ENCODE data around the gene SERGEF.

SERGEF gene

GRCh38 chr11:17958446-17958845 is 54.4 kb downstream of the SERGEF start:
- Histone ChIP-seq H3K27me3 (no peaks in the 10 kb centered on the region), H3K4me1 (no peaks in the 10 kb centered on the region), H3K36me3 (peaks cover 89% of the 10 kb centered on the region), H3K4me2 (no peak overlapping the region), H3K27ac (no peak overlapping the region), H4K20me1 (no peaks in the 10 kb centered on the region), H3K4me3 (no peak overlapping the region), H3K9ac (no peak overlapping the region), H3K9me3 (no peaks in the 10 kb centered on the region)
- TF ChIP-seq Cebpa-rat (IDR thresholded peaks at IDR 0.05), result no peak

GRCh38 chr11:17954395-17955252 is 58.2 kb downstream of the SERGEF start:
- H3K36me3 ChIP-seq, result peaks cover 93% of the 10 kb centered on the region
- no peak overlapping the region for H3K9ac ChIP-seq
- no peaks in the 10 kb centered on the region for H4K20me1 ChIP-seq
- no peak overlapping the region for H3K27ac ChIP-seq
- H3K27me3 ChIP-seq, result no peaks in the 10 kb centered on the region
- H3K4me1 ChIP-seq, result no peaks in the 10 kb centered on the region
- H3K9me3 ChIP-seq, result no peaks in the 10 kb centered on the region
- TF ChIP-seq Cebpa-rat (IDR thresholded peaks at IDR 0.05), result no peak
- no peak overlapping the region for H3K4me3 ChIP-seq
- no peak overlapping the region for H3K4me2 ChIP-seq

- Histone ChIP-seq H3K27me3 (no peaks in the 10 kb centered on the region), H3K4me1 (no peaks in the 10 kb centered on the region), H3K27ac (no peak overlapping the region), H3K36me3 (peaks cover 93% of the 10 kb centered on the region), H3K4me3 (no peak overlapping the region), H3K9ac (no peak overlapping the region), H3K4me2 (no peak overlapping the region), H4K20me1 (no peaks in the 10 kb centered on the region), H3K9me3 (no peaks in the 10 kb centered on the region)
- TF ChIP-seq Cebpa-rat (IDR thresholded peaks at IDR 0.05), result no peak
These were observed 60.4 kb downstream of the SERGEF start for GRCh38 chr11:17952487-17952886.

GRCh38 chr11:17951685-17952388 is 61.0 kb downstream of the SERGEF start:
- Histone ChIP-seq H3K4me3 (no peak overlapping the region), H4K20me1 (no peaks in the 10 kb centered on the region), H3K4me2 (no peak overlapping the region), H3K36me3 (peaks cover 91% of the 10 kb centered on the region), H3K9me3 (no peaks in the 10 kb centered on the region), H3K9ac (no peak overlapping the region), H3K4me1 (no peaks in the 10 kb centered on the region), H3K27me3 (no peaks in the 10 kb centered on the region), H3K27ac (no peak overlapping the region)
- TF ChIP-seq Cebpa-rat (IDR thresholded peaks at IDR 0.05), result no peak

- no peak overlapping the region for H3K4me2 ChIP-seq
- no peaks in the 10 kb centered on the region for H3K4me1 ChIP-seq
- no peak for TF ChIP-seq Cebpa-rat (IDR thresholded peaks at IDR 0.05)
- H3K9ac ChIP-seq, result no peak overlapping the region
- H3K27me3 ChIP-seq, result no peaks in the 10 kb centered on the region
- peaks cover 90% of the 10 kb centered on the region for H3K36me3 ChIP-seq
- H3K4me3 ChIP-seq, result no peak overlapping the region
- H4K20me1 ChIP-seq, result no peaks in the 10 kb centered on the region
- H3K9me3 ChIP-seq, result no peaks in the 10 kb centered on the region
- H3K27ac ChIP-seq, result no peak overlapping the region
These were observed 62.2 kb downstream of the SERGEF start for GRCh38 chr11:17950644-17951043.

- Histone ChIP-seq H3K4me1 (no peaks in the 10 kb centered on the region), H3K4me2 (no peak overlapping the region), H4K20me1 (no peaks in the 10 kb centered on the region), H3K9ac (no peak overlapping the region), H3K27me3 (no peaks in the 10 kb centered on the region), H3K36me3 (peaks cover 85% of the 10 kb centered on the region), H3K9me3 (peaks cover 12% of the 10 kb centered on the region), H3K4me3 (no peak overlapping the region), H3K27ac (no peak overlapping the region)
- no peak for TF ChIP-seq Cebpa-rat (IDR thresholded peaks at IDR 0.05)
These were observed 64.6 kb downstream of the SERGEF start for GRCh38 chr11:17948296-17948695.

GRCh38 chr11:17939542-17939941 is 73.3 kb downstream of the SERGEF start:
- H3K27me3 ChIP-seq, result no peaks in the 10 kb centered on the region
- no peak overlapping the region for H3K4me3 ChIP-seq
- H3K4me1 ChIP-seq, result no peaks in the 10 kb centered on the region
- no peak for TF ChIP-seq Cebpa-rat (IDR thresholded peaks at IDR 0.05)
- H3K27ac ChIP-seq, result no peak overlapping the region
- no peaks in the 10 kb centered on the region for H4K20me1 ChIP-seq
- peaks cover 11% of the 10 kb centered on the region for H3K9me3 ChIP-seq
- peaks cover 32% of the 10 kb centered on the region for H3K36me3 ChIP-seq
- H3K4me2 ChIP-seq, result no peak overlapping the region
- no peak overlapping the region for H3K9ac ChIP-seq

- Histone ChIP-seq H3K36me3 (peaks cover 32% of the 10 kb centered on the region), H3K9me3 (peaks cover 8% of the 10 kb centered on the region; the same call in 1 of the 2 replicates), H3K27me3 (no peaks in the 10 kb centered on the region), H3K9ac (no peak overlapping the region), H3K4me2 (no peak overlapping the region), H3K27ac (no peak overlapping the region), H4K20me1 (no peaks in the 10 kb centered on the region), H3K4me1 (no peaks in the 10 kb centered on the region), H3K4me3 (no peak overlapping the region)
- no peak for TF ChIP-seq Cebpa-rat (IDR thresholded peaks at IDR 0.05)
These were observed 76.1 kb downstream of the SERGEF start for GRCh38 chr11:17936790-17937189.

- Histone ChIP-seq H3K9ac (no peak overlapping the region), H3K27ac (no peak overlapping the region), H3K4me2 (no peak overlapping the region), H3K4me1 (no peaks in the 10 kb centered on the region), H3K36me3 (peaks cover 45% of the 10 kb centered on the region), H4K20me1 (no peaks in the 10 kb centered on the region), H3K27me3 (no peaks in the 10 kb centered on the region), H3K4me3 (no peak overlapping the region), H3K9me3 (peaks cover 8% of the 10 kb centered on the region; the same call in 1 of the 2 replicates)
- TF ChIP-seq Cebpa-rat (IDR thresholded peaks at IDR 0.05), result no peak
These were observed 78.7 kb downstream of the SERGEF start for GRCh38 chr11:17934194-17934593.

- Histone ChIP-seq H3K9me3 (peaks cover 8% of the 10 kb centered on the region; the same call in 1 of the 2 replicates), H4K20me1 (no peaks in the 10 kb centered on the region), H3K27ac (no peak overlapping the region)
These were observed 79.1 kb downstream of the SERGEF start for GRCh38 chr11:17933708-17934107.

More at GRCh38 chr11:17933708-17934107, 79.1 kb downstream of the SERGEF start:
- H3K36me3 ChIP-seq, result peaks cover 45% of the 10 kb centered on the region
- H3K4me1 ChIP-seq, result no peaks in the 10 kb centered on the region
- no peak for TF ChIP-seq Cebpa-rat (IDR thresholded peaks at IDR 0.05)
- H3K4me2 ChIP-seq, result no peak overlapping the region
- no peak overlapping the region for H3K9ac ChIP-seq
- H3K4me3 ChIP-seq, result no peak overlapping the region
- no peaks in the 10 kb centered on the region for H3K27me3 ChIP-seq

Data from BLaER1 (cell line).